ENCODE results near the gene SH3BP4.

SH3BP4 gene

GRCh38 chr2:235042576-235043515 lies 91.0 kb downstream of the SH3BP4 start:
- no peak for DNase-seq (ENCODE audit: low read depth)
- no peak overlapping the region for H3K4me3 ChIP-seq (ENCODE audit: control insufficient read depth, low read depth, low read length)
- TF ChIP-seq CTCF (IDR thresholded peaks at IDR 0.05; ENCODE audit: control insufficient read depth, insufficient read depth, low read depth, low read length, missing control alignments): no peak

- H3K4me3 ChIP-seq (ENCODE audit: control insufficient read depth, low read depth, low read length): no peak overlapping the region
- TF ChIP-seq CTCF (IDR thresholded peaks at IDR 0.05; ENCODE audit: control insufficient read depth, insufficient read depth, low read depth, low read length, missing control alignments): no peak
- no peak for DNase-seq (ENCODE audit: low read depth)
These were observed 92.1 kb downstream of the SH3BP4 start for GRCh38 chr2:235043762-235044500.

GRCh38 chr2:235044501-235045271 lies 92.9 kb downstream of the SH3BP4 start:
- H3K4me3 ChIP-seq (ENCODE audit: control insufficient read depth, low read depth, low read length): no peak overlapping the region
- TF ChIP-seq CTCF (IDR thresholded peaks at IDR 0.05; ENCODE audit: control insufficient read depth, insufficient read depth, low read depth, low read length, missing control alignments): no peak
- DNase-seq (ENCODE audit: low read depth): no peak

GRCh38 chr2:235045336-235045972 lies 93.6 kb downstream of the SH3BP4 start:
- DNase-seq (ENCODE audit: low read depth): no peak
- TF ChIP-seq CTCF (IDR thresholded peaks at IDR 0.05; ENCODE audit: control insufficient read depth, insufficient read depth, low read depth, low read length, missing control alignments): no peak
- H3K4me3 ChIP-seq (ENCODE audit: control insufficient read depth, low read depth, low read length): no peak overlapping the region

- TF ChIP-seq CTCF (IDR thresholded peaks at IDR 0.05; ENCODE audit: control insufficient read depth, insufficient read depth, low read depth, low read length, missing control alignments): no peak
- H3K4me3 ChIP-seq (ENCODE audit: control insufficient read depth, low read depth, low read length): no peak overlapping the region
- DNase-seq (ENCODE audit: low read depth): no peak
These were observed 94.1 kb downstream of the SH3BP4 start for GRCh38 chr2:235045973-235046343.

- TF ChIP-seq CTCF (IDR thresholded peaks at IDR 0.05; ENCODE audit: control insufficient read depth, insufficient read depth, low read depth, low read length, missing control alignments): no peak
- DNase-seq (ENCODE audit: low read depth): no peak
- no peak overlapping the region for H3K4me3 ChIP-seq (ENCODE audit: control insufficient read depth, low read depth, low read length)
These were observed 94.8 kb downstream of the SH3BP4 start for GRCh38 chr2:235046589-235046988.

Data from AG09309 (cell line).